Astrocyte of the cerebellum (primary cell): ENCODE measurements around the gene CASTOR2.
"Not testable (repeated sequence)": the region's sequence is repeated elsewhere in the genome, so short reads cannot be mapped to it uniquely, and the experiment has no call there.

Source experiments
- DNase-seq: peaks from one replicate; pipeline ENCODE4 v3.0.0-alpha.2; 2011; ENCODE audit warnings: low read depth
- H3K4me3 ChIP-seq: 2 replicates; pipeline ENCODE4 v1.5.1; 2011; ENCODE audit warnings: mild to moderate bottlenecking, low read depth, low read length, moderate library complexity
- in situ Hi-C: cut with HindIII; loops from 2 replicates; pipeline ENCODE4 v1.10.0; 2017; ENCODE audit warnings: low sequenced_read_pairs
- TF ChIP-seq, protein P1 (sequence below): IDR thresholded peaks from 2 replicates; pipeline ENCODE4 v1.5.1; 2012; ENCODE audit warnings: low read length, low read depth, moderate library complexity, mild to moderate bottlenecking; ENCODE audit errors: missing control alignments

Gene CASTOR2

DNA sequence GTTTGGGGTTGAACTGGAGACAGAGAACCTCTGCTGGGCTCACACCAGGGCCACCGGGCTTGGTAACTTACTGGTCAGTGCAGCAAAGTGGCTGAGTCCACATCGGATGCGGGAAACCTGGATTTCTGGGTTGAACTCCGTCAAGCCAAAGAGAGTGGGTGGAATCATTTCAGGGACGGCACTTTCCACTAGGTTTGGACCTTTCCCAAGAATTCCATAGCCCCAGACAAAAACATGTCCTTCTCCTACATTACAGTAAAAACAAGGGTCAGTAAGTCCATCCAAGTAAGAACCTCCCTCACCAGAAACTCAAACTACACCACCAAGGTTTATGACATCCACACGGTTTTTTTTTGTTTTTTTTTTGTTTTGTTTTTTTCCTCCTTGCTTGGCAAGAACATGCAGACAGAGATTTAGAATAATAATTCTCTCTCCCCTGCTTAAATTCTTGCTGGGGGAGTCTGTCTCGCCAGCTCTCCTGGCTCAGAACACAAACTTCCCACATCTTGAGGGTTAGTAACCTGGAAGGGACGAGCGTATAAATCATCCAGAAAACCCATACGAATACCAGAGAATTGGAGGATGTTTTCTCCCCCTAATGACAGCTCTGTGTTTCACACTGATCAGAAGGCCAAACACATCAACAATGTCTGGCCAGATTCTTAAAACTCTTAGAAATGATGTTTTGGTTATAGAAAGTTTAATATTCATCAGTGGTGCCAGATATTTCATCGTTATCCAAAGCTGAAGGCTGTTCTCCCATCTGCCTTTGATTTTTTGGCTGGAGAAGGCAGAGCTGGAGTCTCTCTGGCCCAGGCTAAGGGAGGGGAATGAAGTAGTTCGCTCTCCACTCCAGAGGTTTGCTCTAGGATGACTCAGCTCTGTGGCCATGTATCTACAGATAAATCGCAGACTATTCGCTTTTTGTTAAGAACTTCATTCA is 91.6 kb downstream of the CASTOR2 start:
- in situ Hi-C loops = no loop called here
- DNase-seq = peak; percentile 70
- H3K4me3 ChIP-seq = no peak overlapping the region
- TF ChIP-seq, protein P1, sequence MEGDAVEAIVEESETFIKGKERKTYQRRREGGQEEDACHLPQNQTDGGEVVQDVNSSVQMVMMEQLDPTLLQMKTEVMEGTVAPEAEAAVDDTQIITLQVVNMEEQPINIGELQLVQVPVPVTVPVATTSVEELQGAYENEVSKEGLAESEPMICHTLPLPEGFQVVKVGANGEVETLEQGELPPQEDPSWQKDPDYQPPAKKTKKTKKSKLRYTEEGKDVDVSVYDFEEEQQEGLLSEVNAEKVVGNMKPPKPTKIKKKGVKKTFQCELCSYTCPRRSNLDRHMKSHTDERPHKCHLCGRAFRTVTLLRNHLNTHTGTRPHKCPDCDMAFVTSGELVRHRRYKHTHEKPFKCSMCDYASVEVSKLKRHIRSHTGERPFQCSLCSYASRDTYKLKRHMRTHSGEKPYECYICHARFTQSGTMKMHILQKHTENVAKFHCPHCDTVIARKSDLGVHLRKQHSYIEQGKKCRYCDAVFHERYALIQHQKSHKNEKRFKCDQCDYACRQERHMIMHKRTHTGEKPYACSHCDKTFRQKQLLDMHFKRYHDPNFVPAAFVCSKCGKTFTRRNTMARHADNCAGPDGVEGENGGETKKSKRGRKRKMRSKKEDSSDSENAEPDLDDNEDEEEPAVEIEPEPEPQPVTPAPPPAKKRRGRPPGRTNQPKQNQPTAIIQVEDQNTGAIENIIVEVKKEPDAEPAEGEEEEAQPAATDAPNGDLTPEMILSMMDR = no peak

DNA sequence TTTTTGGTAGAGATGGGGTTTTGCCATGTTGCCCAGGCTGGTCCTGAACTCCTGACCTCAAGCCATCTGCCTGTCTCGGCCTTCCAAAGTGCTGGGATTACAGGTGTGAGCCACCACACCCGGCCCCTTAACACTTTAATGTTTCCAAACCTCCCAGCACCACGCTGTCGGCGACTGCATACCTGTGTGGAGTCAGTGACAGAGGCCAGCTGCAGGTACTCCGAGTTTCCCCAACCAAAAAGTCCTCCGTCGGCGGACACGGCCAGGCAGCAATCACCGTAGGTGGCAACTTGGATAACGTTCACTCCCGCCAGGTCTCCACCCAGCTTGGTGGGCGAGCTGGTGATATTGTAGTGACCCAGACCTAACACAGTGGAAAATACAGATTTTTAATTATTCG is 93.9 kb downstream of the CASTOR2 start:
- in situ Hi-C loops = no loop called here
- DNase-seq = no peak
- no peak overlapping the region for H3K4me3 ChIP-seq
- TF ChIP-seq, protein P1 = no peak

DNA sequence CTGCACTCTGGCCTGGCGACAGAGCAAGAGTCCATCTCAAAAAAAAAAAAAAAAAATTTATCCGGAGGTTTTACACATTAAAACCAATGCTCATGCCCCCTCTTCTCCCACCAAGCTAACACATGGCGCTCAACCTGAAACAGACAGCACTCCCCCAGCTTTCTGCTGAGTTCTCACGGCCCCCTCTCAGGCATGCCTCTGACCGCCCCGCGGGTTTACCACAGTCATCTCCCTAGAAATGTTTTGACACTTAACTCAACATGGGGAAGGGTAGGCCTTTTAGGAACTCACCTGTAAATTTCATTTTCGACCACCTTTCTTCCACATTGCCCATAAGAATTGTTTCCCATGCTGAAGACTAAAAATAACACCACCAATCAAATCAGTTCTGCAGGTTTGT is 99.8 kb downstream of the CASTOR2 start:
- DNase-seq = no peak
- H3K4me3 ChIP-seq = no peak overlapping the region
- TF ChIP-seq, protein P1 = no peak
- in situ Hi-C loops = no loop called here

DNA sequence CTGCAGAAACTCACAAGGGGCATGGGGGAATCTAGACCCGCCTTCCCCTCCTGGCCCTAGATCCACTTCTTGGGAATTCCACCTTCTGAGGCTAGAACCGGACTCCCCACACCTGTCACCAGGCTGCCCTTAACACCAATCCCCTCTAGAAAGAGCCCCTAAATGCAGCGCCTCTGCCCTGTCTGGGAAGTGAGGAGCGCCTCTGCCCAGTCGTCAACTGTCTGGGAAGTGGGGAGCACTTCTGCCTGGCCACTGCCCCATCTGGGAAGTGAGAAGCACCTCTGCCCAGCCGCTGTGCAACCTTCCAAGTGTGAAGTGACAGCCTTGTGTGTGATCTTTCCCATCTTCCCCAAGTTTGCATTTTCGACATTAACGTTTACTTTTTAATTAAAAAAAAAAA is 100.3 kb downstream of the CASTOR2 start:
- TF ChIP-seq, protein P1 = no peak
- no peak for DNase-seq
- in situ Hi-C loops = no loop called here
- H3K4me3 ChIP-seq = no peak overlapping the region

DNA sequence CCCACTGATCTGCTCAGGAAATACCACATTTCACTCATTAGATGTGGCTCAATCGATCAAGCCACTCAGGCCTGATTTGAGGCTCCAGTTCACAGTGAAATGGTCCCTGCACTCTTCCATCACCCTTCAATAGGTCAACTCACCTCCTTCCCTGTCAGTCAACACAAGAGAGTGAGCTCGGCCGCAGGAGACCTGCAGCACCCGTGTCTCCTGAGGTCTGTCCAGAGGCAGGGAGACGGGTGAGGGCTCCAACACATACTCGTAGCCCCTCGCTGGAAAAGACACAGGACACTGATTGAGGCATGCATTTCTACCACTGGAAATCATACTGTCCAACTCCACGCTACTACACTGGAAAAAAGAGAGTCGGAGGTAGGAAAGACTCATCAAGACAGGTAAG is 102.0 kb downstream of the CASTOR2 start:
- TF ChIP-seq, protein P1 = no peak
- H3K4me3 ChIP-seq = no peak overlapping the region
- in situ Hi-C loops = no loop called here
- DNase-seq = no peak

DNA sequence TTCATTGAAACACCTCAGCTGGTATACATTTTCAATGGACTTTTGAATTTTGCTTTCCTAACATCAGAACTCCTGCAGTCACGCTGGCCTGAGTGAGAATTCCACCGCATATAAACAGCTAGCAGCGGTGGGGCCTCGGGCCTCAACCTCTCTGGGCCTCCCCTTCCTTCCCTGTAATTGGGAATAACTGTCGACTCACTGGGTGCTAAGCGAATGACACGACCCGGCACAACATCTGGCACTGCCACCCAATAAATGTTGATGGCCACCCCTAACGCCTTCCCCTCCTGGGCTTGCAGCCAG is 108.4 kb downstream of the CASTOR2 start:
- TF ChIP-seq, protein P1 = no peak
- DNase-seq = no peak
- peak overlapping the region; percentile 86 for H3K4me3 ChIP-seq
- in situ Hi-C loops = no loop called here

DNA sequence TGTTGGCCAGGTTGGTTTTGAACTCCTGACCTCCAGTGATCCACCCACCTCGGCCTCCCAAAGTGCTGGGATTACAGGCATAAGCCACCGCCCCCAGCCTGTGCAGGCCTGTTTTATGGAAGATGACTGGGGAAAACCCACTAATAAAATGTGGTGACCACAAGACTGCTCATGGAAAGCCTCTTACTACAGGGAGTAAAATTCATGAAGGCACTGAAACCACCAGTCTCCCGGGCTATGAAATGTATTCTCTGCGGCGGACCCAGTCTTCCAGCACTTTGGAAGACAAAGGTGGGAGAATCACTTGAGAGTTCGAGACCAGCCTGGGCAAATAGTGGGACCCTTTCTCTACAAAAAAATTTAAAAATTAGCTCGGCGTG is 109.7 kb downstream of the CASTOR2 start:
- DNase-seq, in situ Hi-C loops: not testable (repeated sequence)
- H3K4me3 ChIP-seq = peak overlapping the region; percentile 86
